GM21786 (cell line): ENCODE data around the gene FXYD3.
"Not testable (repeated sequence)": the region's sequence is repeated elsewhere in the genome, so short reads cannot be mapped to it uniquely, and the experiment has no call there.

ENCODE experiments used
- ATAC-seq: cut with Tn5 transposase; IDR thresholded peaks from one replicate; pipeline ENCODE4 v1.9.1; 2021; ENCODE audit not compliant: unreplicated experiment

Gene FXYD3

DNA sequence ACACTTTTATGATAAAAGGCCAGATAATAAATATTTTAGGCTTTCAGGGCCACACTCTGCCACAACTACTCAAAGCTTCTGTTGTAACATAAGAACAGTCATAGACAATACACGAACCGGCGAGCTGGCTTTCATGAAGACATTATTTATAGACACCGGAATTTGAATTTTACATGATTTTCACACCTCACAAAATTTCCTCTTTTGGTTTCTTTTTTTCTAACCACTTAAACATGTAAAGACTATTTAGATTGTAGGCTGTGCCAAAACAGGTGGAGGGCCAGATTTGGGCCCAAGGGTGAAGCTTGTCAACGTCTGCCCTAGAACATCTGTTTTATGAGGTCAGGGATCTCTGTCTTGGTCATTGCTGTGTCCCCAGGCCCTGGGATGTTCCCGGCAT, 29.7 kb upstream of the FXYD3 start:
- ATAC-seq, result no peak

DNA sequence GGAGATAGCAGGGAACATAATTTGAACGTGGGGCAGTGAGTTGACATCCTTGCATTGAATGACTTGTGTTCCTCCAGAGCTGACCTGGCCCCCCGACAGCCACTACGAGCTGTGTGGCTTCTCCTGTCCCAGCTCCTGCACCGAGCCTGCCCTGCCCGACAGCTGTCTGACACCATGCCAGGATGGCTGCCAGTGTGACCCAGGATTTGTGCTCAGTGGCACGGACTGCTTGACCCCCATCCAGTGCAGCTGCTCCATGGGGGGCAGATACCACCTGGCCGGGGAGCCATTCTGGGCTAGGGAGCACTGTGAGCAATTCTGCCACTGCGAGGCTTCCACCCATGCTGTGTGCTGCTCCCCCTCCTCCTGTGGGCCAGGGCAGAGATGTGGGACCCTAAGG, 29.2 kb upstream of the FXYD3 start:
- ATAC-seq, result no peak

DNA sequence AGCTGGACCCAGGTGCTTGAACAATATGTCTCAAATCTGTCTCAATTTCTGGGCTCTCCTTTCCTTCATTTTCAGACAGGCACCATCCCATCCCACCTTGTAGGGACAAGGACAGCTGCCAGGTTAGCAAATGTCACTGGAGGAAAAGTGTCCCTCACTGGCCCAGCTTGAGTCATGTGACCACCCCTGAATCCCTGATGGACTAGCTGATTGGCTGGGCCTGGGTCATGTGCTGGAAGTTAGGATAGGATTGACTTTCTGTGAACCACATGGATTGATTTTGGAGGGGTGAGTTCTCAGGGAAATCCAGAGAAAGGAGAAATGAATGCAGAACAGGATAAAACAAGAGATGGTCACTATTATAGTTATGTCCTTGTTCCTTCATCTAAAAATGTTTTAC, 28.2 kb upstream of the FXYD3 start:
- ATAC-seq, result no peak

DNA sequence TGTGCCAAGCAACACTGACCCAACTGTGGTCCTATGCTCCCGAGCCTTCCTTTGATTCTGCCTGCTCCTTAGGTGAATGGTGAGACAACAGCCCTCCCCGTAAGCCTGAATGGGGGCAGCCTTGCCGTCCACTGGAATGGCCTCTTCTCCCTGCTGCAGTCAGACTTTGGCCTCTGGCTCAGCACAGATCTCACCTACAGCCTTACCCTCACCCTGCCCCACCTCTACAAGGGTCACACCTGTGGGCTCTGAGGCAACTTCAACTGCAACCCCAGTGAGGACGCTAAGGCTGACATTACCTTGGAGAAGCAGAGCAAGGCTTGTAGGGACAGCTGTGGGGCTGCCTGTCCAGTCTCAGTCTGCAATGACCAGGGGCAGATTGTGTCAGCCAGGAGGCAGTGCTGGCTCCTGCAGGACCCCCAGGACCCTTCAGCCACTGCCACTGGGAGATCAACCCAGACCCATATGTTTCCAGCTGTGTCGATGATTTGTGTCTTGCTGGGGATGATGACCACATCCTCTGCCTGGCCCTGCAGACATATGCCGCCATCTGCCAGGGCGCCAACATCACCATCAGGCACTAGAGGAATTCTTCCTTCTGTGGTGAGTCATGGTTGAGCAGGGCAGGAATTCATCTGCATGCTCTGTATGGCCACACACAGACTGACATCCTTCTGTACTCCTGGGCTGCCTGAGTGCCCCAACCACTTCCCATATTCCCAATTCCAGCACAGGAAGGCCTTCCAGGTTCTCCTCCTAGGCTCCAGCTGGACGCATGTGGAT, 27.3 kb upstream of the FXYD3 start:
- ATAC-seq, result no peak

DNA sequence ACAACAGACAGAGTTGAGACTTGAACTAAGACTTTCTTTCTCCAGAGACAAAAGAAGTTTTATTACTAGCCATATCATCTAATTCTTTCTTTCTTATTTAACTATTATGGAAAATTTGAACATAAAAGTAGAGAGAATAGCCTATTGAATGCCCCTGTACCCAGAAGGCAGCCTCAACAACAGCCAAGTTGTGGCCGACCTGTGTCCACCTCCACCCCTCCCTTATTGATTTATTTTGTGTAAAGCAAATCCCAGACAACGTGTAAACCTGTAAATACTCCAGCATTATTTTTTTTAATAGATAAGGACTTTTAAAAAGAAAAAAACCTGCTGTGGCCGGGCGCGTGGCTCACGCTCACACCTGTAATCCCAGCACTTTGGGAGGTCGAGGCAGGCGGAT, 26.1 kb upstream of the FXYD3 start:
- ATAC-seq, result no peak

DNA sequence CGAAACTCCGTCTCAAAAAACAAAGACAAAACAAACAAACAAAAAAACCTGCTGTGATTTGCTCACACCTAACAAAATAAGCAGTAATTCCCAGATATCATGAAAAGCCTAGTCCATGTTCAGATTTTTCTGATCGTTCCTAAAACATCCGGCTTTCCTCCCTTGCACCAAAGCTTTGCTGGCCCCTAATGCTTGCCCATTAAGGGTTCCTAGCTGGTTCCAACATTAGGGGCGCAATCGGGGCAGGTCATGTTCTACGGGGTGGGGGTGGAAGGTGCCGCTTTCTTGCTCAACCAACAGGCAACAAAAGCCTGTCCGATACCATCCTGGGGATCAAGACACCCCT, 25.5 kb upstream of the FXYD3 start:
- no peak for ATAC-seq

DNA sequence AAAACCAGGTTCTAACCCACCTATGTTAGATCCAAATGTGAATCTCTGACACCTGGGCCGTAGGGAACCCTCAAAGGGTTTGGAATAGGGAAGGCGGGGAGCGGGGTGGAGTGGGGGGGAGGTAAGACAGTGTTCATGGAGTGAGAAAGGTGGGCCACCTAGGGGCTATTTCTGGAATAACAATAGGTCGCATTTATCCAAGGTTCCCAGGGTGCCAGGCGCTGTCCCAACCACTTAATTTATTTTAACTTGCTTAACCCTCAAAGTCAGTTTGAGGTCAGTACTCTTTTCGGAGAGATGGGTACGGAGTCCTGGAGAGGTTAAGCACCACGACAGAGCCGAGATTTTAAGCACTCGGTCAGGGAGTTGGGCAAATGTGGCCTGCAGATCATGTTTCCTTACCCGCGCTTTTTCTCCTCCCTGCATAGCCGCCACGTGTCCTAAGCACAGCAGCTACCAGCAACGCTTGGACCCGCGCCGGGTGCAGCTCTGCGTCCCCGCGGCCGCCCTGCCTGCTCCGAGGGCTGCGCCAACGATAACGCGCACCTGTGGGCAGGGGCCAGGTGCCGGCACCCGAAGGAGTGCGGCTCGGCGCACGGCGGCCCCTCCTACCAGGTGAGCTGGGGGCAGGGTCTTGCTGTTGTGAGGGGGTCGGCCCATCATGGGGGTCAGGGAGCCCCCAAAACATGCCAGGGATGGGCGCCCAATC, 25.0 kb upstream of the FXYD3 start:
- ATAC-seq, result no peak

DNA sequence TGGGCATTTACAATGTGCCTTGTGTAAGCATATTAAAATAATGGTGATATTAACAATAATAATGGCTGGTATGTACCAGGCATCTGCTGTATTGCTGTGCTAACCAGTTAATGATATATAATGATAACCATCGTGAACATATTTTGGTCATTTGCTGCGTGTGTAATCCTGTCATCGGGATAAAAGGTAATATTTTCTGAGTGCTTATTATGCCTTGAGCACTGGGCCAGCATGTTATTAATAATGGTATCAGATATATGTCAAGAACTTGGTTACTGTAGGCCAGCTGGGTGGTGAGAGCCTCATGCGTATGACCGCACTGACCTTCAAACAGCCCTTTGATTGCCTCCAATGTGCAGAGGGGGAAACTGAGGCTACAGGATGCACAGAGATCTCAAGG, 22.2 kb upstream of the FXYD3 start:
- no peak for ATAC-seq

DNA sequence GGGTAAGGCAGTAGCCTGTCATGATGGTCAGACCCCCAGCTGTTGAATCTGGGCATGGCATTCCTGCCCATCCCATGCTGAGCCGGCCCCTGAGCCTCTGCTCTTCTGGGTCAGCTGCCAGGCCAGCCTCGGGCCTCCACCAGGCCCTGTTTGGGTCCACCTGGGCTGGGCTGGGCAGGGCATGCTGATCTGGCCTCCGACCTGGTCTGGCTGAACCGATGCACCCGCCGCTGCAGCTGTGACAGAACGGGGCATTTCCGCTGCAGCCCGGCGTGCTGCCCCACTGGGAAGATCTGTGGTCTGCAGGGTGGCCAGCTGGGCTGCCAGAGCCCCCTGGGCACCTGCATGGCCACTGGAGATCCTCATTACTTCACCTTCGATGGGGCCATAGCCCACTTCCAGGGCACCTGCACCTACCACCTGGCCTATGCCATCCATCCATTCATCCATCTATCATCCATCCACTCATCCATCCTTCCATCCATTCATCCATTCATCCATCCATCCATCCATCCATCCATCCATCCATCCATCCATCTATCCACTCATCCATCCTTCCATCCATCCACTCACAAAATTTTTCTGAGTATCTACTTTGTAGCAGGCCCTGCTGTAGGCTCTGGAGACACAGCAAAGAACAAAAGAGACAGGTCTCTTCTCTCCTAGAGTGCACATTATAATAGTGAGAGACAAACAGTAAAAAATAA, 21.5 kb upstream of the FXYD3 start:
- ATAC-seq, result no peak

DNA sequence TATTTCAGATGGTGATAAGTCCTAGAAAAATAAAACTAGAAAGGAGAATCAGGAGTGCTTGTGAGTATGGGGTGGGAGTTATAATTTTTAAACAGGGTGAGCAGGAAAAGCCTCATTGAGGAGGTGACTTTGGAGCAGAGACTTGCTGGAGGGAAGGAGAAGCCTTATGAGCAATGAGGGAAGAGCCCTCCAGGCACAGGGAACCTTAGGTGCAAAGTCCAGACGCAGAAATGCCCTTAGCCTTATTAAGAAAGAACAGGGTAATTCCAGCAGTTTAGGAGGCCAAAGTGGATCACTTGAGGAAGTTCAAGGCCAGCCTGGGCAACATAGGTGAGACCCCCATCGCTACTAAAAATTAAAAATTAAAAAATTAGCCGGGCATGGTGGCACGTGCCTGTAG, 21.0 kb upstream of the FXYD3 start:
- no peak for ATAC-seq

DNA sequence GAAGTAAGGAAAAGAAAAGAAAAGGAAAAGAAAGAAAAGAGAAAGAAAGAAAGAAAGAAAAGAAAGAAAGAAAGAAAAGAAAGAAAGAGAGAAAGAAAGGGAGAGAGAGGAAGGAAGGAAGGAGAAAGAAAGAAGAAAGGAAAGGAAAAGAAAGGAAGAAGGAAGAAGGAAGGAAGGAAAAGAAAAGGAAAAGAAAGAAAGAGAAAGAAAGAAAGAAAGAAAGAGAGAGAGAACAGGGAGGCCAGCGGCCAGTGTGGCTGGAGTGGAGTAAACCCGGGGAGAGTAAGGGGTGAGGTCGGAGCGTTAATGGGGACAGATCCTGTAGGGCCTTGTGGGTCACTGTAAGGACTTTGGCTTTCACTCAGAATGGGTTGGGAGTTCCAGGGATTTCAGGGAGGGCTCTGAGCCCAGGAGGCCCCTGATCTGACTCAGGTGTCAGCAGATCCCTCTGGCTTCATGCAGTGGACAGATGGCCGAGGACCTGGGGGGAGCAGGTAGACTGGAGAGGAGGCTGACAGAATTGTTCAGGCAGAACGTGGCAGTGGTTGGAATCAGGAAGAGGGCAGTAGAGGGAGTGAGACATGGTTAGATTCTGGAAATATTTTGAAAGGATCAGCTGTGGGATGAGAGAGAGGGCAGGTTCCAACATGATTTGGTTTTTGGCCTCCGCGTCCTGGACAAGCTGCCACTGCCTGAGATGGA, 19.8 kb upstream of the FXYD3 start:
- ATAC-seq, result no peak

DNA sequence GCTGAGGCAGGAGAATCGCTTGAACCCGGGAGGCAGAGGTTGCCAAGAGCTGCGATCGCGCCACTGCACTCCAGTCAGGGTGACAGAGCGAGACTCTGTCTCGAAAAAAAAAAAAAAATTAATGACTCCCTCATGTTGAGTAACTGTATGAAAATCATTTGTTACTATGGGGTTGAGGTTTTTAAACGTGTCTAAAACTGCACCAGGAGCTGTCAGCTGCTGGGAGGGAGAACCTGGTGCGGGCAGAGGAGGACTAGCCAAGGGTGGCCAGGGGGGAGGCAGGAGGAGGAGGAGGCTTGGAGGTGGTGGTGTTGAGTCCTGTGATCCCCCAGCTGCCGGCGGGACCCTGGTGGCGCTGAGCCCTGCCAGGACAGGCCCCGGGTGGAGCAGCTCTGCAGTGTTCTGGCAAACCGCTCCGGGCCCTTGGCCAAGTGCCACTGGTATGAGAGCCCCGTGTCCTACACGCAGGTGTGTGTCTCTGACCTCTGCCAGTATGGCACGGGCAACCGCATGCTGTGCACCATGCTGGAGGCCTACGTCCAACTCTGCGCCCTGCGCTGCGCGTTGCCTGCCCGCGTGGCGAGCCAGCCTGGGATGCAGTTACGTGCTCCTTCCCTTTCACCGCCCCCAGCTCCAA, 17.1 kb upstream of the FXYD3 start:
- no peak for ATAC-seq

DNA sequence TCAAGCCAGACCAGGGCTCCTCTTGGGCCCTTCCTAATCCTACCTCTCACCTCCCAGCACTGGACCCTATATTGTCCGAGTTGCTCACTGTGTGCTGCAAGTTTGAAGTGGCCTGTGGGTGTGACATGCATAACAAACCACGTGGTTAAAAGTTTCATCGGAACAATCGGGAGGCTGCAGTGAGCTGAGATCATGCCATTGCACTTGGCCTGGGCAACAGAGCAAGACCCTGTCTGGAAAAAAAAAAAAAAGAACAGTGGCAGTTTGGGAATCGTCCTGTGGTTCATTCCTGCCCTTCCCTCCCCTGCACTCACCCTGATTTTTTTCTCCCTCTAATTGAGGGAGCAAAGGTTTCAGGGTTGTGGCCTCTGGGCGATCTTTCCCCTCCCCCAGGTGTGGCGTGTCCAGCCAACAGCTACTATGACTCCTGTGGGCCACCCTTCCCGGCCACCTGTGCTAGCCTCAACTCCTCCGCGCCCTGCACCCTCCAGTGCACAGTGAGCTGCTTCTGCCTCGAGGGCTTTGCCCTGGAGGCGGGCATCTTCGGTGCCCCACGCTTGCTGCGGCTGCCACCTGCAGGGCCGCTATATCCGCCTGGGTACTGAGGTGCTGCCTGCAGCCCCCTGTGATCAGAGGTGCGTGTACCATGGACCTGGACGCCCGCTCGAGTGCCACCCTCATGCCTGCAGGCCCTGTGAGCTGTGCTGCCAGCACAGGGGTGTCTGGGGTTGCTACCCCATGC, 16.3 kb upstream of the FXYD3 start:
- no peak for ATAC-seq

DNA sequence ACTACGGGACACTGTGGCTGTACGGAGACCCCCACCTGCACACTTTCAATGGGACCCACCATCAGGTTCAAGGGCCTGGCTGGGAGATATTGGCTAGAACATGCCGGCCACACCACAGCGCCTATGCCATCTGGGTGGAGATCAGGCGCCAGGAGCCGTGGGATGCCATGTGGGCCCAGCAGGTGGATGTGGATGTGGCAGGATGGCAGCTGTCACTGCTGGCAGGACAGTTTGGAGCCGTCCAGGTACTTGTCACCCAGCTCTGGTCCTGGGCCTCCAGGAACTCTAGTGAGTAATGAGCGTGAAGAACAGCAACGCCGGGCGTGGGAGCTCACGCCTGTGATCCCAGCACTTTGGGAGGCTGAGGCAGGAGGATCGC, 15.7 kb upstream of the FXYD3 start:
- no peak for ATAC-seq

DNA sequence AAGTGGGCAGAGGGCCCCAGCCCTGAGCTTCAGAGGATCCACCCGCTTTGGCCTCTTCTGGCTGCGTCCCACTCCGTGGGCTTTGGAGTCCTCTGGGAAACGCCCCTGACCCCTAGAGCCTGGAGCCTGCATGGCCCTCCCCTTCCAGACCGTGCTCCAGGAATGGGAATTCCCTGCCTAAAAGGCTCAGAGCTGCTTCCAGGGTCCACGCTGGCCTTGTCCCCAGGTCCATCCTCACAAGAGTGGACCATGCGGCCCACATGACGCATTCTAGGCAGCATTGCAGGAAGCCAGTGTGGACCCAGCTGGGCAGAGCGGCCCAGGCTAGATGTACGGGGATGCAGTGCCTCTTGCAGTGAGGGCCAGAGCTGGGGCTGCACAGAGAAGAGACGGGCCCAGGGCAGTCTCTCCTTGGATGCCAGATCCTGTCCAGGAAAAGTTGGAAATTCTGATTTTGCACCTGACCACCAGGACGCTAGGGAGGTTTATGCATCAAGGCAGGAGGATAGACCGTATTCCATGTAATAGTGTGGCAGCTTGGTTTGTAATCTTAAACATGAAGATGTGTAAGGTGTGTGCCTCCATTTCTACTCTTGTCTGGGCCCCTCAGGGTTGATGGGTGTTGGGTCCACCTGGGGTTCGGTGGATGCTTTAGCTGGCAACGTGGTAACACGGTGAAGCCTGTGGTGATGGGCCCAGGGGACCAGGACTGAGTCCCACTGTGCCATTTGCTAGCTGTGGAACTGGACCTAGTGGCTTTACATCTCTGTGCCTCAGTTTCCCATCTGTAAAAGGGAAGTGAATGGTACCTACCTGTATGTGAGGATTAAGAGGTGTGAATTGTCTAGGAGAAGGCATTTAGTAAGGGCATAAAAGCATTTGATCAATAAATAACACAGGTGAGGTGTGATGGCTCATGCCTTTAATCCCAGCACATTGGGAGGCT, 14.8 kb upstream of the FXYD3 start:
- ATAC-seq, result no peak

DNA sequence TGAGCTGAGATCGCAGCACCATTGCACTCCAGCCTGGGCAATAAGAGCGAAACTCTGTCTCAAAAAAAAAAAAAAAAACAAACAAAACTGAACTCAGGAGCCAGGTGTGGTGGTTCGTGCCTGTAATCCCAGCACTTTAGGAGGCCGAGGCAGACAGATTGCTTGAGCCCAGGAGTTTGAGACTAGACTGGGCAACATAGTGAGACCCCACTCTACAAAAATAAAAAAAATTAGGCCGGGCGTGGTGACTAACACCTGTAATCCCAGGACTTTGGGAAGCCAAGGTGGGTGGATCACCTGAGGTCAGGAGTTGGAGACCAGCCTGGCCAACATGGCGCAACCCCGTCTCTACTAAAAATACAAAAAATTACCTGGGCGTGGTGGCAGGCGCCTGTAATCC, 13.7 kb upstream of the FXYD3 start:
- not testable (repeated sequence) for ATAC-seq

DNA sequence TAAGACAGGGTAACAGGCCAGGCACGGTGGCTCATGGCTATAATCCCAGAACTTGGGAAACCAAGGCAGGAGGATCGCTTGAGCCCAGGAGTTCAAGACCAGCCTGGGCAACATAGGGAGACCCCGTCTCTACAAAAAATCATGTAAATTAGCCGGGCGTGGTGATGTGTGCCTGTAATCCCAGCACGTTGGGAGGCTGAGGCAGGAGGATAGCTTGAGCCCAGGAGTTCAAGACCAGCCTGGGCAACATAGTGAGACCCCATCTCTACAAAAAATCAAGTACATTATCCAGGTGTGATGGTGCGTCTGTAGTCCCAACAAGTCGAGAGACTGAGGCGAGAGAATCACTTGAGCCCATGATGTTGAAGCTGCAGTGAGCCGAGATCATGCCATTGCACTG, 12.0 kb upstream of the FXYD3 start:
- not testable (repeated sequence) for ATAC-seq

DNA sequence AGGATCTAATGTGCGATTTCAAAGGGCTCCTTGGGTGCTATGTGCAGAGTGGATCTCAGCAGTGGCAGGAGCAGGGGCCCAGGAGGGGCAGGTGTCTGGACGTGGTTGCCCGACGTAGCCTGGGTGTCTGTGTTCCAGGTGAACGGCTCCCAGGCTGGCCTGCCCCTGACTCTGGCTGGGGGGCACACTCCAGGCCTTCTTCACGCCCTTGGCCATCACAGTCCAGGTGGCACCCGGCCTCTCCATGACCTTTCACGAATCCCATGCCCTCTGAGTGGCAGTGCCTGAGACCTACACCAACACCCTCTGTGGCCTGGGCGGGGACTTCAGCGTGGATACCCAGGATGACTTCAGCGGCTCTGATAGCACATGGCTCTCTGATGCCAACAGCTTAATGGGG, 11.3 kb upstream of the FXYD3 start:
- no peak for ATAC-seq

DNA sequence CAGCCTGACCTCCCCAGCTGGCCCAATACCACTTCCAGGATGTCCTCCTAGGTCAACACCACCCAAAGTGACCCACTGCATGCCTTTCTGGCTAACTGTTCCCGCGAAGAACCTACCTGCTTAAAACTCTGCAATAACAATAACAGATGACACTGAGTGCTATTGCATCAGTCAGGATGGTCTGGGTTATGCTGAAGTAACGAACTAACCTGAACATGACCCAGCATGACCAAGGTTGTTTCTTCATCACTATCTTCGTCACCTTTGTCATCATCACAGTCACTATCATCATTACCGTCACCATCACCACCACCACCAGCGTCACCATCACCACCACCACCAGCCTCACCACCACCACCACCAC, 10.6 kb upstream of the FXYD3 start:
- ATAC-seq, result no peak
